ENCODE data around the gene MYOC.

MYOC gene

GRCh38 chr1:171641076-171641864, 11.2 kb downstream of the MYOC start:
- no peaks in the 10 kb centered on the region for H3K9me3 ChIP-seq (ENCODE audit: low read length)
- H2AFZ ChIP-seq (ENCODE audit: low read length): no peak overlapping the region
- no peaks in the 10 kb centered on the region for H3K36me3 ChIP-seq (ENCODE audit: insufficient read depth, low read length)
- H3F3A ChIP-seq (ENCODE audit: insufficient read depth, low read length): no peaks in the 10 kb centered on the region
- no peaks in the 10 kb centered on the region for H3K4me1 ChIP-seq (ENCODE audit: insufficient read depth, low read length, severe bottlenecking)
- no peaks in the 10 kb centered on the region for H3K27me3 ChIP-seq (ENCODE audit: insufficient read depth, low read length)
- H3K4me2 ChIP-seq (ENCODE audit: low read length): no peak overlapping the region
- no peaks in the 10 kb centered on the region for H3K79me2 ChIP-seq (ENCODE audit: insufficient read depth, low read length)
- H3K27ac ChIP-seq (ENCODE audit: low read depth, low read length, poor library complexity, severe bottlenecking): no peak overlapping the region
- TF ChIP-seq EZH2 (IDR thresholded peaks at IDR 0.05; ENCODE audit: borderline replicate concordance, low read length) (no peak), CTCF (IDR thresholded peaks at IDR 0.05; ENCODE audit: low read length) (no peak; the same call in 1 of the 2 replicates)
- H3K4me3 ChIP-seq (ENCODE audit: low read depth, low read length, poor library complexity, severe bottlenecking): no peak overlapping the region
- no peaks in the 10 kb centered on the region for H3K9me2 ChIP-seq (ENCODE audit: low read depth, low read length)
- H3K9ac ChIP-seq (ENCODE audit: low read length): no peak overlapping the region
- H4K20me1 ChIP-seq (ENCODE audit: insufficient read depth, low read length): no peaks in the 10 kb centered on the region

- H3K4me3 ChIP-seq (ENCODE audit: low read depth, low read length, poor library complexity, severe bottlenecking): no peak overlapping the region
- no peak overlapping the region for H2AFZ ChIP-seq (ENCODE audit: low read length)
- no peak overlapping the region for H3K9ac ChIP-seq (ENCODE audit: low read length)
- H3K4me2 ChIP-seq (ENCODE audit: low read length): no peak overlapping the region
- no peak for TF ChIP-seq CTCF (IDR thresholded peaks at IDR 0.05; ENCODE audit: low read length)
- no peak for TF ChIP-seq EZH2 (IDR thresholded peaks at IDR 0.05; ENCODE audit: borderline replicate concordance, low read length)
- H3K36me3 ChIP-seq (ENCODE audit: insufficient read depth, low read length): no peaks in the 10 kb centered on the region
- H3K79me2 ChIP-seq (ENCODE audit: insufficient read depth, low read length): no peaks in the 10 kb centered on the region
- H3K27ac ChIP-seq (ENCODE audit: low read depth, low read length, poor library complexity, severe bottlenecking): no peak overlapping the region
- H3K4me1 ChIP-seq (ENCODE audit: insufficient read depth, low read length, severe bottlenecking): no peaks in the 10 kb centered on the region
- no peaks in the 10 kb centered on the region for H3K9me3 ChIP-seq (ENCODE audit: low read length)
- no peaks in the 10 kb centered on the region for H3F3A ChIP-seq (ENCODE audit: insufficient read depth, low read length)
- H3K27me3 ChIP-seq (ENCODE audit: insufficient read depth, low read length): no peaks in the 10 kb centered on the region
- no peaks in the 10 kb centered on the region for H3K9me2 ChIP-seq (ENCODE audit: low read depth, low read length)
- H4K20me1 ChIP-seq (ENCODE audit: insufficient read depth, low read length): no peaks in the 10 kb centered on the region
Observed at GRCh38 chr1:171640225-171640624, 12.3 kb downstream of the MYOC start.

GRCh38 chr1:171637928-171638576, 14.4 kb downstream of the MYOC start:
- no peak for TF ChIP-seq EZH2 (IDR thresholded peaks at IDR 0.05; ENCODE audit: borderline replicate concordance, low read length)
- TF ChIP-seq CTCF (IDR thresholded peaks at IDR 0.05; ENCODE audit: low read length): no peak
- H3K9ac ChIP-seq (ENCODE audit: low read length): no peak overlapping the region
- H2AFZ ChIP-seq (ENCODE audit: low read length): no peak overlapping the region
- H3K4me2 ChIP-seq (ENCODE audit: low read length): no peak overlapping the region
- no peak overlapping the region for H3K4me3 ChIP-seq (ENCODE audit: low read depth, low read length, poor library complexity, severe bottlenecking)
- H3K27me3 ChIP-seq (ENCODE audit: insufficient read depth, low read length): no peaks in the 10 kb centered on the region
- no peaks in the 10 kb centered on the region for H3F3A ChIP-seq (ENCODE audit: insufficient read depth, low read length)
- no peaks in the 10 kb centered on the region for H4K20me1 ChIP-seq (ENCODE audit: insufficient read depth, low read length)
- H3K79me2 ChIP-seq (ENCODE audit: insufficient read depth, low read length): no peaks in the 10 kb centered on the region
- no peak overlapping the region for H3K27ac ChIP-seq (ENCODE audit: low read depth, low read length, poor library complexity, severe bottlenecking)
- no peaks in the 10 kb centered on the region for H3K9me3 ChIP-seq (ENCODE audit: low read length)
- H3K9me2 ChIP-seq (ENCODE audit: low read depth, low read length): no peaks in the 10 kb centered on the region
- H3K36me3 ChIP-seq (ENCODE audit: insufficient read depth, low read length): no peaks in the 10 kb centered on the region
- H3K4me1 ChIP-seq (ENCODE audit: insufficient read depth, low read length, severe bottlenecking): no peaks in the 10 kb centered on the region

All from OCI-LY1 (cell line).